OCI-LY1 (cell line): ENCODE results near the gene GMDS.

ENCODE experiments used
- H2AFZ ChIP-seq: fragments of 200-600 bp; sonication (generic), shearing (Covaris generic); 2 replicates; pipeline ENCODE4 v1.6.0; 2014; ENCODE audit warnings: antibody characterized with exemption, mild to moderate bottlenecking, low read length
- H3F3A ChIP-seq: fragments of 200-600 bp; sonication (generic), shearing (Covaris generic); 2 replicates; pipeline ENCODE4 v1.6.0; 2014; ENCODE audit warnings: mild to moderate bottlenecking, antibody characterized with exemption, low read length, moderate library complexity; ENCODE audit not compliant: insufficient read depth
- H3K27ac ChIP-seq: fragments of 200-600 bp; sonication (generic); 2 replicates; pipeline ENCODE4 v1.5.1; 2014; ENCODE audit warnings: low read length, mixed run types, mild to moderate bottlenecking, low read depth; ENCODE audit not compliant: poor library complexity, severe bottlenecking
- H3K27me3 ChIP-seq: fragments of 200-600 bp; sonication (generic); 2 replicates; pipeline ENCODE4 v1.6.0; 2014; ENCODE audit warnings: antibody characterized with exemption, mild to moderate bottlenecking, low read length, moderate library complexity; ENCODE audit not compliant: insufficient read depth
- H3K36me3 ChIP-seq: fragments of 200-600 bp; sonication (generic); 2 replicates; pipeline ENCODE4 v1.6.1; 2014; ENCODE audit warnings: mild to moderate bottlenecking, antibody characterized with exemption, low read length, moderate library complexity, mixed read lengths; ENCODE audit not compliant: insufficient read depth
- H3K4me1 ChIP-seq: fragments of 200-600 bp; sonication (generic); 2 replicates; pipeline ENCODE4 v1.5.1; 2014; ENCODE audit warnings: mild to moderate bottlenecking, low read length, moderate library complexity; ENCODE audit not compliant: insufficient read depth, severe bottlenecking
- H3K4me2 ChIP-seq: fragments of 200-600 bp; sonication (generic), shearing (Covaris generic); 2 replicates; pipeline ENCODE4 v1.6.1; 2014; ENCODE audit warnings: low read length
- H3K4me3 ChIP-seq: fragments of 200-600 bp; sonication (generic); 2 replicates; pipeline ENCODE4 v1.5.1; 2014; ENCODE audit warnings: low read length, low read depth, mild to moderate bottlenecking, mixed read lengths; ENCODE audit not compliant: poor library complexity, severe bottlenecking
- H3K79me2 ChIP-seq: fragments of 200-600 bp; shearing (Covaris generic); 2 replicates; pipeline ENCODE4 v1.6.1; 2016; ENCODE audit warnings: mixed run types, low read length, mixed read lengths; ENCODE audit not compliant: insufficient read depth
- H3K9ac ChIP-seq: fragments of 200-600 bp; sonication (generic), shearing (Covaris generic); 2 replicates; pipeline ENCODE4 v1.6.1; 2014; ENCODE audit warnings: mild to moderate bottlenecking, low read length, mixed read lengths
- H3K9me2 ChIP-seq: fragments of 200-600 bp; sonication (generic), shearing (Covaris generic); 2 replicates; pipeline ENCODE4 v1.6.1; 2014; ENCODE audit warnings: low read depth, mild to moderate bottlenecking, low read length, mixed read lengths
- H3K9me3 ChIP-seq: fragments of 200-600 bp; shearing (Covaris generic); 2 replicates; pipeline ENCODE4 v1.6.1; 2014; ENCODE audit warnings: low read length, mixed read lengths
- H4K20me1 ChIP-seq: fragments of 200-600 bp; sonication (generic), shearing (Covaris generic); 2 replicates; pipeline ENCODE4 v1.6.0; 2016; ENCODE audit warnings: mild to moderate bottlenecking, low read length; ENCODE audit not compliant: insufficient read depth
- EZH2 ChIP-seq: fragments of 200-600 bp; sonication (generic), shearing (Covaris generic); IDR thresholded peaks from 2 replicates; pipeline ENCODE4 v1.8.0; 2017; ENCODE audit warnings: borderline replicate concordance, mixed run types, mild to moderate bottlenecking, antibody characterized with exemption, low read length, moderate library complexity, mixed read lengths
- TF ChIP-seq, protein P1 (sequence below): fragments of 200-600 bp; sonication (generic), shearing (Covaris generic); IDR thresholded peaks from 2 replicates; pipeline ENCODE4 v1.5.1; 2017; ENCODE audit warnings: mild to moderate bottlenecking, antibody characterized with exemption, low read length, moderate library complexity, mixed read lengths

GMDS gene

DNA sequence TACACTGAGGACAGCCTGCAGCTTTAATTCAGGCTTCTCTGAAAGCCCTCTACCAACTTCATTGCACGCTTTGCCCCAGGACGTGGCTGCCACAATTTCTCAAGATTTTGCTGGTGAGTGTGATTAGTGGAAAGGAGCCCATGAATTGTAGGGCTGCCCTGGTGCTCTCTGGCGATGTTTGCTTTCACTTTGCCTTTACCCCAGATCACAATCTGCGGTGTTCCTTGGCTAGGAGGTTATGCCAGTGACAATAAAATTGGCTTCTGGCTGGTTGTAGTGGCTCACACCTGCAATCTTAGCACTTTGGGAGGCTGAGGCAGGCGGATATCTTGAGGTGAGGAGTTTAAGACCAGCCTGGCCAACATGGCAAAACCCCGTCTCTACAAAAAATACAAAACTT, 496.4 kb downstream of the GMDS start:
- Histone ChIP-seq H3K36me3 (no peaks in the 10 kb centered on the region; the same call in 1 of the 2 replicates), H3K4me3 (no peak overlapping the region), H3K27me3 (no peaks in the 10 kb centered on the region), H3K9me3 (no peaks in the 10 kb centered on the region), H4K20me1 (no peaks in the 10 kb centered on the region), H3K9me2 (no peaks in the 10 kb centered on the region), H3K4me1 (peaks cover 26% of the 10 kb centered on the region), H3K27ac (no peak overlapping the region), H3K9ac (peak overlapping the region; percentile 29; the same call in 1 of the 2 replicates), H2AFZ (no peak overlapping the region), H3F3A (no peaks in the 10 kb centered on the region), H3K79me2 (no peaks in the 10 kb centered on the region), H3K4me2 (no peak overlapping the region)
- no peak for TF ChIP-seq EZH2

DNA sequence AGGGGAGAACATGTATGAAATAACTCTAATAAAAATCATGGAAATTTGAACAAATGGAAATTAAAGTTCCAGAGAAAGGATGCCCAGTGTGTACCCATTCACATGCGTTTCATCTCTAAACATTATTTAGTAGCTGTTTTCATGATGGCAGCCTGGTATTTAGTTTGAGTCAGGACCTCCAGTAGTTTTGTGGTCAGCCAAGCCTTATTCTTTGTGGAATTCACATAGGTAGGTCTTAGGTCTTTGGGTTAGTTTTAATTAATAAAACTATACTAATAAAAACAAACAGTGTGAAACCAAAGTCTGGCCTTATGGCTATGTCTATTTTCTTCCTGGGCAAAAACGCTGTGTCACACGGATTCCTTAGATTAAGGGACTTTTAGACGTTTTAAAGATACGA, 497.9 kb downstream of the GMDS start:
- no peaks in the 10 kb centered on the region for H3F3A ChIP-seq
- H3K9me3 ChIP-seq: no peaks in the 10 kb centered on the region
- no peaks in the 10 kb centered on the region for H3K9me2 ChIP-seq
- H3K27me3 ChIP-seq: no peaks in the 10 kb centered on the region
- no peak overlapping the region for H3K4me3 ChIP-seq
- H4K20me1 ChIP-seq: no peaks in the 10 kb centered on the region
- TF ChIP-seq, protein P1, sequence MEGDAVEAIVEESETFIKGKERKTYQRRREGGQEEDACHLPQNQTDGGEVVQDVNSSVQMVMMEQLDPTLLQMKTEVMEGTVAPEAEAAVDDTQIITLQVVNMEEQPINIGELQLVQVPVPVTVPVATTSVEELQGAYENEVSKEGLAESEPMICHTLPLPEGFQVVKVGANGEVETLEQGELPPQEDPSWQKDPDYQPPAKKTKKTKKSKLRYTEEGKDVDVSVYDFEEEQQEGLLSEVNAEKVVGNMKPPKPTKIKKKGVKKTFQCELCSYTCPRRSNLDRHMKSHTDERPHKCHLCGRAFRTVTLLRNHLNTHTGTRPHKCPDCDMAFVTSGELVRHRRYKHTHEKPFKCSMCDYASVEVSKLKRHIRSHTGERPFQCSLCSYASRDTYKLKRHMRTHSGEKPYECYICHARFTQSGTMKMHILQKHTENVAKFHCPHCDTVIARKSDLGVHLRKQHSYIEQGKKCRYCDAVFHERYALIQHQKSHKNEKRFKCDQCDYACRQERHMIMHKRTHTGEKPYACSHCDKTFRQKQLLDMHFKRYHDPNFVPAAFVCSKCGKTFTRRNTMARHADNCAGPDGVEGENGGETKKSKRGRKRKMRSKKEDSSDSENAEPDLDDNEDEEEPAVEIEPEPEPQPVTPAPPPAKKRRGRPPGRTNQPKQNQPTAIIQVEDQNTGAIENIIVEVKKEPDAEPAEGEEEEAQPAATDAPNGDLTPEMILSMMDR: no peak
- no peak for TF ChIP-seq EZH2
- no peak overlapping the region for H3K9ac ChIP-seq
- no peak overlapping the region for H3K4me2 ChIP-seq
- no peaks in the 10 kb centered on the region for H3K79me2 ChIP-seq
- H3K4me1 ChIP-seq: peaks cover 26% of the 10 kb centered on the region
- no peaks in the 10 kb centered on the region; the same call in 1 of the 2 replicates for H3K36me3 ChIP-seq
- H3K27ac ChIP-seq: no peak overlapping the region
- no peak overlapping the region for H2AFZ ChIP-seq

DNA sequence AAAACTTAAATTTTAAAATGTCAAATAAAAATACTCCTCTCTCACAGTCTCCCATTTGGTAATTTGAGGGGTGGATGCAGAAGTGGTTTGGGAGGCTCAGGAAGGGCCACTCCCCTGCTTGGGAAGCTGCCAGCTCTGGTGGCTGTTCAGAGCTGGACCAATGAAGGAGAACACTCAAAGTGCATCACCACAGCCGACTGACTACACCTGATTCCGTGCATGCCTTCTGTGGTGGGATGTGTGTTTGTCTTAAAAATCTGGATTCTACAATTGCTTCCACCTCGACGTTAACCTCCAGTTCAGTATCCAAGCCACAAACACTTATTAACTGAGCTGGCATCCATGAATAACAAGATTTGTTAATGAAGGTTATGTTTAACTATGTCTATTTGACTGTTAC, 498.4 kb downstream of the GMDS start:
- Histone ChIP-seq H3K9me3 (no peaks in the 10 kb centered on the region), H3K27me3 (no peaks in the 10 kb centered on the region), H3K36me3 (no peaks in the 10 kb centered on the region; the same call in 1 of the 2 replicates), H3K79me2 (no peaks in the 10 kb centered on the region), H3K27ac (no peak overlapping the region), H3K9ac (no peak overlapping the region), H4K20me1 (no peaks in the 10 kb centered on the region), H2AFZ (no peak overlapping the region), H3K4me3 (no peak overlapping the region), H3K9me2 (no peaks in the 10 kb centered on the region), H3K4me2 (no peak overlapping the region), H3K4me1 (peaks cover 26% of the 10 kb centered on the region), H3F3A (no peaks in the 10 kb centered on the region)
- TF ChIP-seq, protein P1: no peak
- no peak for TF ChIP-seq EZH2

DNA sequence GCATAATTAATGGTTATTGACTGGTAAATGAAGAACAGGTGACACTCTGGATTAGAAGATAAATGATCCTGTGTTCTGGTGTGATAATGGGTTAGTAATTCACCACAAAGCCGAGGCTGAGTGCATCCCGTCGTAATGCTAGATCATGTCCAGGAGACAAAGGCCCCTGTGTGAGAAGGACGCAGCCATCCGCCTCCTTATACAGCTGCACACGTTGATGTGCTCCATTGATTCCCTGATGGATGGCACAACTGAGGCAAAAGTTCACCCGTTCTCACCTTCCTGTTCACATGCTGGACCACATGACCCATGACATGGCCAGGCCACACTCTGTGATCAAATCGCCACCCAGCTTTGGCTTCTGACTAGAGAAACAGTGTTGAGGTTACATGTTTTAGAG, 499.6 kb downstream of the GMDS start:
- Histone ChIP-seq H3K79me2 (no peaks in the 10 kb centered on the region), H2AFZ (no peak overlapping the region), H3K27ac (no peak overlapping the region), H3K9ac (no peak overlapping the region), H3F3A (no peaks in the 10 kb centered on the region), H3K27me3 (no peaks in the 10 kb centered on the region), H3K4me1 (peaks cover 31% of the 10 kb centered on the region), H4K20me1 (no peaks in the 10 kb centered on the region), H3K9me2 (no peaks in the 10 kb centered on the region), H3K4me2 (no peak overlapping the region), H3K36me3 (no peaks in the 10 kb centered on the region), H3K4me3 (no peak overlapping the region), H3K9me3 (no peaks in the 10 kb centered on the region)
- no peak for TF ChIP-seq EZH2
- TF ChIP-seq, protein P1: no peak
